Activated CD4-positive, alpha-beta T cell treated with anti-CD3 and anti-CD28 coated beads for 24 hours (primary cell): ENCODE results near the gene ASXL1.
"Not testable (repeated sequence)": the region's sequence is repeated elsewhere in the genome, so short reads cannot be mapped to it uniquely, and the experiment has no call there.

Experiments used
- DNase-seq, 2 donors: peaks; one replicate each; pipeline ENCODE4 v3.0.0-alpha.2; 2020; ENCODE audit warnings: low read depth in 2 of 2

Gene ASXL1

GRCh38 chr20:32357869-32358631 is at the start of gene ASXL1:
Gene ASXL1, plus strand, starts transcription at chr20:32358331. Its CDS starts 445 bp downstream, at chr20:32358776.
- peak; percentile 91 to 93 for DNase-seq

- DNase-seq: no peak
Observed at GRCh38 chr20:32312718-32313424, 45.3 kb upstream of the ASXL1 start.

GRCh38 chr20:32314768-32315167 is 43.4 kb upstream of the ASXL1 start:
- DNase-seq: no peak

- DNase-seq: no peak
Observed at GRCh38 chr20:32315399-32315798, 42.7 kb upstream of the ASXL1 start.

- DNase-seq: no peak
Observed at GRCh38 chr20:32315891-32316290, 42.2 kb upstream of the ASXL1 start.

GRCh38 chr20:32316667-32317066 is 41.5 kb upstream of the ASXL1 start:
- DNase-seq: no peak

GRCh38 chr20:32319100-32319499 is 39.0 kb upstream of the ASXL1 start:
- no peak for DNase-seq

GRCh38 chr20:32320305-32320704 is 37.8 kb upstream of the ASXL1 start:
- no peak for DNase-seq

- no peak for DNase-seq
Observed at GRCh38 chr20:32321390-32321789, 36.7 kb upstream of the ASXL1 start.

GRCh38 chr20:32322260-32322659 is 35.9 kb upstream of the ASXL1 start:
- DNase-seq: not testable (repeated sequence)

GRCh38 chr20:32323761-32324160 is 34.4 kb upstream of the ASXL1 start:
- DNase-seq: not testable (repeated sequence)

- no peak for DNase-seq
Observed at GRCh38 chr20:32325706-32326503, 32.2 kb upstream of the ASXL1 start.

GRCh38 chr20:32326504-32326845 is 31.7 kb upstream of the ASXL1 start:
- no peak for DNase-seq

GRCh38 chr20:32327087-32327681 is 30.9 kb upstream of the ASXL1 start:
- no peak for DNase-seq

GRCh38 chr20:32329817-32330554 is 28.1 kb upstream of the ASXL1 start:
- no peak for DNase-seq

GRCh38 chr20:32330555-32330897 is 27.6 kb upstream of the ASXL1 start:
- no peak for DNase-seq

- DNase-seq: no peak
Observed at GRCh38 chr20:32332614-32333013, 25.5 kb upstream of the ASXL1 start.

- peak in 1 of 2 donors; percentile 33 for DNase-seq
Observed at GRCh38 chr20:32333181-32333987, 24.7 kb upstream of the ASXL1 start.

GRCh38 chr20:32333988-32334885 is 23.9 kb upstream of the ASXL1 start:
- DNase-seq: peak; percentile 25 to 27

GRCh38 chr20:32336918-32337347 is 21.2 kb upstream of the ASXL1 start:
- DNase-seq: no peak
